GM23338 (cell line): ENCODE measurements around the gene GATAD2A. TPM values are rescaled to one million over a fixed set of nuclear protein-coding genes. Genes with fewer than 3 reads are reported as not detected.

ENCODE experiments used
- ATAC-seq: fragments of 200-7000 bp; cut with Tn5 transposase; 3 replicates; pipeline ENCODE4 v1.9.1; 2020
- DNase-seq: peaks from one replicate; pipeline ENCODE4 v3.0.0-alpha.2; 2015; ENCODE audit warnings: low spot score
- H2AFZ ChIP-seq: fragments of 200-600 bp; sonication (generic); 2 replicates; pipeline ENCODE4 v1.8.0; 2016; ENCODE audit warnings: antibody characterized with exemption, mild to moderate bottlenecking, moderate library complexity
- H3F3A ChIP-seq: fragments of 200-600 bp; sonication (generic); replicated peaks from 2 replicates; pipeline ENCODE4 v1.8.0; 2017; ENCODE audit warnings: antibody characterized with exemption, mixed run types, low read depth
- H3K27ac ChIP-seq: fragments of 200-600 bp; sonication (generic); 2 replicates; pipeline ENCODE4 v1.6.1; 2016; ENCODE audit warnings: low read depth
- H3K27me3 ChIP-seq: fragments of 200-600 bp; sonication (generic); 2 replicates; pipeline ENCODE4 v1.8.0; 2016; ENCODE audit warnings: mild to moderate bottlenecking, mixed run types, moderate library complexity; ENCODE audit not compliant: insufficient read depth
- H3K36me3 ChIP-seq: fragments of 200-600 bp; sonication (generic); 2 replicates; pipeline ENCODE4 v1.8.0; 2016; ENCODE audit warnings: mild to moderate bottlenecking; ENCODE audit not compliant: insufficient read depth
- H3K4me1 ChIP-seq: fragments of 200-600 bp; sonication (generic); 2 replicates; pipeline ENCODE4 v1.8.0; 2016; ENCODE audit warnings: mild to moderate bottlenecking, moderate library complexity; ENCODE audit not compliant: insufficient read depth
- H3K4me2 ChIP-seq: fragments of 200-600 bp; sonication (generic); 2 replicates; pipeline ENCODE4 v1.7.1; 2017; ENCODE audit warnings: mixed run types
- H3K4me3 ChIP-seq: fragments of 200-600 bp; sonication (generic); 2 replicates; pipeline ENCODE4 v1.6.1; 2016; ENCODE audit warnings: mixed run types
- H3K79me2 ChIP-seq: fragments of 200-600 bp; sonication (generic); replicated peaks from 2 replicates; pipeline ENCODE4 v1.8.0; 2017; ENCODE audit warnings: mild to moderate bottlenecking; ENCODE audit not compliant: insufficient read depth
- H3K9me2 ChIP-seq: fragments of 200-600 bp; sonication (generic); 2 replicates; pipeline ENCODE4 v1.8.0; 2017; ENCODE audit not compliant: insufficient read depth
- H4K20me1 ChIP-seq: fragments of 200-600 bp; sonication (generic); replicated peaks from 2 replicates; pipeline ENCODE4 v1.8.0; 2017; ENCODE audit warnings: mild to moderate bottlenecking; ENCODE audit not compliant: insufficient read depth
- H3K27ac Mint-ChIP-seq: 2 replicates; pipeline ENCODE4 v1.8.0; 2020; ENCODE audit warnings: inconsistent platforms, mild to moderate bottlenecking, moderate library complexity, mixed read lengths
- H3K27me3 Mint-ChIP-seq: 3 replicates; pipeline ENCODE4 v1.8.0; 2022; ENCODE audit warnings: low read depth, mild to moderate bottlenecking, moderate library complexity, mixed read lengths, inconsistent platforms; ENCODE audit not compliant: insufficient read depth, poor library complexity
- H3K36me3 Mint-ChIP-seq: 3 replicates; pipeline ENCODE4 v1.8.0; 2021; ENCODE audit warnings: low read depth, mild to moderate bottlenecking, inconsistent platforms, moderate library complexity, mixed read lengths
- H3K4me1 Mint-ChIP-seq: 3 replicates; pipeline ENCODE4 v1.8.0; 2020; ENCODE audit warnings: mild to moderate bottlenecking, inconsistent platforms, mixed read lengths
- H3K4me3 Mint-ChIP-seq: 3 replicates; pipeline ENCODE4 v1.8.0; 2021; ENCODE audit warnings: moderate library complexity, mild to moderate bottlenecking, inconsistent platforms, mixed read lengths
- H3K9me3 Mint-ChIP-seq: 3 replicates; pipeline ENCODE4 v1.8.0; 2020; ENCODE audit warnings: moderate library complexity, mild to moderate bottlenecking, inconsistent platforms, mixed read lengths
- CREB1 ChIP-seq: fragments of 250-450 bp; sonication (Bioruptor Pico); IDR thresholded peaks from 2 replicates; pipeline ENCODE4 v1.5.0; 2020; ENCODE audit warnings: low read depth, mild to moderate bottlenecking, moderate library complexity
- EZH2 ChIP-seq: fragments of 200-600 bp; sonication (generic); IDR thresholded peaks from one replicate; pipeline ENCODE4 v1.8.0; 2017; ENCODE audit warnings: antibody characterized with exemption, mild to moderate bottlenecking, low read depth; ENCODE audit not compliant: unreplicated experiment
- EZH2phosphoT487 ChIP-seq: fragments of 200-600 bp; sonication (generic); IDR thresholded peaks from one replicate; pipeline ENCODE4 v1.8.1; 2018; ENCODE audit warnings: antibody characterized with exemption; ENCODE audit not compliant: unreplicated experiment
- JUNB ChIP-seq: IDR thresholded peaks from one replicate; pipeline ENCODE4 v1.6.1; 2016; ENCODE audit warnings: antibody characterized with exemption; ENCODE audit not compliant: unreplicated experiment
- NANOG ChIP-seq: IDR thresholded peaks from 2 replicates; pipeline ENCODE4 v1.6.1; 2016; ENCODE audit warnings: antibody characterized with exemption, borderline replicate concordance
- POLR2AphosphoS5 ChIP-seq: IDR thresholded peaks from 2 replicates; pipeline ENCODE4 v1.6.1; 2016; ENCODE audit warnings: antibody characterized with exemption, low read depth
- STAT1 ChIP-seq: IDR thresholded peaks from one replicate; pipeline ENCODE4 v1.6.1; 2016; ENCODE audit warnings: antibody characterized with exemption; ENCODE audit not compliant: unreplicated experiment
- ZNF114 ChIP-seq: fragments of 250-450 bp; sonication (Bioruptor Pico); IDR thresholded peaks from 2 replicates; pipeline ENCODE4 v1.5.0; 2020; ENCODE audit warnings: mild to moderate bottlenecking, moderate library complexity
- ZNF331 ChIP-seq: fragments of 250-450 bp; sonication (Bioruptor Pico); IDR thresholded peaks from 2 replicates; pipeline ENCODE4 v1.5.0; 2020; ENCODE audit warnings: low read depth, mild to moderate bottlenecking, moderate library complexity
- long read RNA-seq: library from polyadenylated mRNA; unstranded; transcript quantifications from one replicate; pipeline ENCODE4 v2.0.0, GENCODE V29; 2020; ENCODE audit not compliant: unreplicated experiment
- polyA plus RNA-seq: library from polyadenylated mRNA; unstranded; fragments of >200 nt; fragmentation: Nextera tagmentation; extraction: Ambion mirVana; gene quantifications from 2 replicates; pipeline ENCODE4 v1.2.1, GENCODE V29; 2016
- total RNA-seq: library from RNA; depleted of rRNA; stranded (reverse); fragments of >200 nt; shearing (Covaris generic); gene quantifications from 2 replicates; pipeline ENCODE4 v1.2.3, GENCODE V29; 2014; rRNA removed
- TF ChIP-seq, protein P1 (sequence below): IDR thresholded peaks from 2 replicates; pipeline ENCODE4 v1.6.1; 2016; ENCODE audit warnings: antibody characterized with exemption
- TF ChIP-seq, protein P2 (sequence below), 2 experiments: fragments of 200-600 bp in 1 of 2; sonication (generic) in 1 of 2; conservative IDR thresholded peaks; 2 replicates each; pipeline versions ENCODE4 v1.5.1 to v1.6.1; 2016 to 2017; ENCODE audit warnings: antibody characterized with exemption in 2 of 2, low read depth in 2 of 2, mild to moderate bottlenecking in 2 of 2, moderate library complexity in 1 of 2
- TF ChIP-seq, protein P3 (sequence below): IDR thresholded peaks from one replicate; pipeline ENCODE4 v1.6.1; 2018; ENCODE audit warnings: antibody characterized with exemption; ENCODE audit not compliant: unreplicated experiment

The GATAD2A gene, protein sequence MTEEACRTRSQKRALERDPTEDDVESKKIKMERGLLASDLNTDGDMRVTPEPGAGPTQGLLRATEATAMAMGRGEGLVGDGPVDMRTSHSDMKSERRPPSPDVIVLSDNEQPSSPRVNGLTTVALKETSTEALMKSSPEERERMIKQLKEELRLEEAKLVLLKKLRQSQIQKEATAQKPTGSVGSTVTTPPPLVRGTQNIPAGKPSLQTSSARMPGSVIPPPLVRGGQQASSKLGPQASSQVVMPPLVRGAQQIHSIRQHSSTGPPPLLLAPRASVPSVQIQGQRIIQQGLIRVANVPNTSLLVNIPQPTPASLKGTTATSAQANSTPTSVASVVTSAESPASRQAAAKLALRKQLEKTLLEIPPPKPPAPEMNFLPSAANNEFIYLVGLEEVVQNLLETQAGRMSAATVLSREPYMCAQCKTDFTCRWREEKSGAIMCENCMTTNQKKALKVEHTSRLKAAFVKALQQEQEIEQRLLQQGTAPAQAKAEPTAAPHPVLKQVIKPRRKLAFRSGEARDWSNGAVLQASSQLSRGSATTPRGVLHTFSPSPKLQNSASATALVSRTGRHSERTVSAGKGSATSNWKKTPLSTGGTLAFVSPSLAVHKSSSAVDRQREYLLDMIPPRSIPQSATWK
- total RNA-seq = 123 and 151 TPM in 2 replicates
- 40.0 and 49.2 TPM in 2 replicates for polyA plus RNA-seq
- long read RNA-seq, partial matches to known transcripts = 1 of 7 reads
- long read RNA-seq, other reads (novel, unspliced or antisense) = 6 of 7 reads

DNA sequence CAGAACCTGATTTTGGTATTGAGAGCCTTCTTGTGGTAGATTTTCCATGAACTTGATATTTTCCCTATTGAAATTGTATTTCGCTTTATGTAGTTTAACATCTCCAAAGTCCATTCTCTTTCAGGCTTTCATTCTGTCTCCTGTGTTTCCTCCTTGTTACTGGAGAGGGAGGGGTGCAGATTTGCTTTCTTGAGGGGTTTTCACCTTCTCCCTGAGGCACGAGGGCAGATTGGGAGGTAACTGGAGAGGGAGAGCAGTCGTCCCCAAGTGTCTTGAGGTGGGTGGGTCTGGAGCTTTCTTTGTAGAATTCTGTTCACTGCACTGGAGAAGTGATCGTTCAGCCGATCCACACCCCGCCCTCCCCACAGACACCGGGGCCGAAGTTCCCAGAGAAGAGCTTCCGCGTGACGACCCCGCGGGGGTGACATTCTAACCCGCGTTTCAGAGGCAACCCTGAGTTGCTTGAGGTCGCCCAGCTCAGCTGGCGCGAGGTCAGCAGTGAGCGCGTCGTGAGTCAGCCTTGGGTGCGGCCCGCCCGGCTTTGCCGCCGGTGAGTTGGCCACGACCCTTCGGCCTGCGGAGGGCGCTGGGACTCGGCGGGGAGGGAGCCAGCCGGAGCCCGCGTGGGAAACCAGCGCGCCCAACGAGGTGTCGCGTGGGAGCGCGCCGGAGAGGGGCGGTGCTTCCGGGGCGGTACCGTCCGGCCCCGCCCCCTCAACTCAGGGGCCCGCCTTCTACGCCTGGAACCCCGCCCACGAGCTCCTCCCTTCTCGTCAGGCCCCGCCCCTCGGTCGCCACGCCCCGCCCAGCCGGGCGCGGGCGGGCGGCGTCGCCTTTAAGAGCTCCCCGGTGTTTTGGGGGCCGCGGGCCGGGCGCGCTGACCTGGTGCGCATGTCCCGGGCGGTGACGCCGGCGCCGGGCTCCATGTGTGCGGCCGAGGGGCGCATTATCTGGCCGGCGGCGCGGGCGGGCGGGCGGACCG lies at the start of gene GATAD2A:
TSS of gene GATAD2A (plus strand) at position 797 of the 982 bp plus-strand sequence. CDS start 59,671 bp downstream, outside the sequence.
- H3K4me1 ChIP-seq = peaks cover 39% of the 10 kb centered on the region
- no peaks in the 10 kb centered on the region; the same call in 2 of the 3 replicates for H3K36me3 Mint-ChIP-seq
- H3K27me3 Mint-ChIP-seq = peaks cover 14% of the 10 kb centered on the region
- H3K27ac ChIP-seq = peak within 1 kb of the TSS; percentile 95
- H3K79me2 ChIP-seq = peaks cover 71% of the 10 kb centered on the region
- DNase-seq (peak; percentile 92), ATAC-seq (peak; percentile 74)
- no peaks in the 10 kb centered on the region for H3K9me3 Mint-ChIP-seq
- H4K20me1 ChIP-seq = peaks cover 35% of the 10 kb centered on the region
- H3K4me3 Mint-ChIP-seq = peak within 1 kb of the TSS; percentile 95
- H3K4me2 ChIP-seq = peak within 1 kb of the TSS; percentile 99
- no peaks in the 10 kb centered on the region for H3K27me3 ChIP-seq
- peak within 1 kb of the TSS; percentile 100 for H3K4me3 ChIP-seq
- H2AFZ ChIP-seq = peak within 1 kb of the TSS; percentile 50; the same call in 1 of the 2 replicates
- no peaks in the 10 kb centered on the region for H3K36me3 ChIP-seq
- H3K27ac Mint-ChIP-seq = peak within 1 kb of the TSS; percentile 88
- H3K9me2 ChIP-seq = no peaks in the 10 kb centered on the region
- H3F3A ChIP-seq = peaks cover 18% of the 10 kb centered on the region
- peaks cover 43% of the 10 kb centered on the region for H3K4me1 Mint-ChIP-seq
- TF ChIP-seq, protein P1, sequence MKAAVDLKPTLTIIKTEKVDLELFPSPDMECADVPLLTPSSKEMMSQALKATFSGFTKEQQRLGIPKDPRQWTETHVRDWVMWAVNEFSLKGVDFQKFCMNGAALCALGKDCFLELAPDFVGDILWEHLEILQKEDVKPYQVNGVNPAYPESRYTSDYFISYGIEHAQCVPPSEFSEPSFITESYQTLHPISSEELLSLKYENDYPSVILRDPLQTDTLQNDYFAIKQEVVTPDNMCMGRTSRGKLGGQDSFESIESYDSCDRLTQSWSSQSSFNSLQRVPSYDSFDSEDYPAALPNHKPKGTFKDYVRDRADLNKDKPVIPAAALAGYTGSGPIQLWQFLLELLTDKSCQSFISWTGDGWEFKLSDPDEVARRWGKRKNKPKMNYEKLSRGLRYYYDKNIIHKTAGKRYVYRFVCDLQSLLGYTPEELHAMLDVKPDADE = no peak
- TF ChIP-seq STAT1 (no peak), CREB1 (CRISPR knock-in tag) (peak; percentile 22; the same call in 1 of the 2 replicates), JUNB (no peak), EZH2 (no peak), ZNF331 (no peak), NANOG (no peak), EZH2phosphoT487 (no peak), ZNF114 (CRISPR knock-in tag) (no peak), POLR2AphosphoS5 (peak; percentile 69)
- TF ChIP-seq, protein P2, sequence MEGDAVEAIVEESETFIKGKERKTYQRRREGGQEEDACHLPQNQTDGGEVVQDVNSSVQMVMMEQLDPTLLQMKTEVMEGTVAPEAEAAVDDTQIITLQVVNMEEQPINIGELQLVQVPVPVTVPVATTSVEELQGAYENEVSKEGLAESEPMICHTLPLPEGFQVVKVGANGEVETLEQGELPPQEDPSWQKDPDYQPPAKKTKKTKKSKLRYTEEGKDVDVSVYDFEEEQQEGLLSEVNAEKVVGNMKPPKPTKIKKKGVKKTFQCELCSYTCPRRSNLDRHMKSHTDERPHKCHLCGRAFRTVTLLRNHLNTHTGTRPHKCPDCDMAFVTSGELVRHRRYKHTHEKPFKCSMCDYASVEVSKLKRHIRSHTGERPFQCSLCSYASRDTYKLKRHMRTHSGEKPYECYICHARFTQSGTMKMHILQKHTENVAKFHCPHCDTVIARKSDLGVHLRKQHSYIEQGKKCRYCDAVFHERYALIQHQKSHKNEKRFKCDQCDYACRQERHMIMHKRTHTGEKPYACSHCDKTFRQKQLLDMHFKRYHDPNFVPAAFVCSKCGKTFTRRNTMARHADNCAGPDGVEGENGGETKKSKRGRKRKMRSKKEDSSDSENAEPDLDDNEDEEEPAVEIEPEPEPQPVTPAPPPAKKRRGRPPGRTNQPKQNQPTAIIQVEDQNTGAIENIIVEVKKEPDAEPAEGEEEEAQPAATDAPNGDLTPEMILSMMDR (conservative IDR thresholded peaks at IDR 0.05; ENCODE audit: low read depth in 2 of 2) = no peak; a peak in 1 of 4 replicates
- TF ChIP-seq, protein P3, sequence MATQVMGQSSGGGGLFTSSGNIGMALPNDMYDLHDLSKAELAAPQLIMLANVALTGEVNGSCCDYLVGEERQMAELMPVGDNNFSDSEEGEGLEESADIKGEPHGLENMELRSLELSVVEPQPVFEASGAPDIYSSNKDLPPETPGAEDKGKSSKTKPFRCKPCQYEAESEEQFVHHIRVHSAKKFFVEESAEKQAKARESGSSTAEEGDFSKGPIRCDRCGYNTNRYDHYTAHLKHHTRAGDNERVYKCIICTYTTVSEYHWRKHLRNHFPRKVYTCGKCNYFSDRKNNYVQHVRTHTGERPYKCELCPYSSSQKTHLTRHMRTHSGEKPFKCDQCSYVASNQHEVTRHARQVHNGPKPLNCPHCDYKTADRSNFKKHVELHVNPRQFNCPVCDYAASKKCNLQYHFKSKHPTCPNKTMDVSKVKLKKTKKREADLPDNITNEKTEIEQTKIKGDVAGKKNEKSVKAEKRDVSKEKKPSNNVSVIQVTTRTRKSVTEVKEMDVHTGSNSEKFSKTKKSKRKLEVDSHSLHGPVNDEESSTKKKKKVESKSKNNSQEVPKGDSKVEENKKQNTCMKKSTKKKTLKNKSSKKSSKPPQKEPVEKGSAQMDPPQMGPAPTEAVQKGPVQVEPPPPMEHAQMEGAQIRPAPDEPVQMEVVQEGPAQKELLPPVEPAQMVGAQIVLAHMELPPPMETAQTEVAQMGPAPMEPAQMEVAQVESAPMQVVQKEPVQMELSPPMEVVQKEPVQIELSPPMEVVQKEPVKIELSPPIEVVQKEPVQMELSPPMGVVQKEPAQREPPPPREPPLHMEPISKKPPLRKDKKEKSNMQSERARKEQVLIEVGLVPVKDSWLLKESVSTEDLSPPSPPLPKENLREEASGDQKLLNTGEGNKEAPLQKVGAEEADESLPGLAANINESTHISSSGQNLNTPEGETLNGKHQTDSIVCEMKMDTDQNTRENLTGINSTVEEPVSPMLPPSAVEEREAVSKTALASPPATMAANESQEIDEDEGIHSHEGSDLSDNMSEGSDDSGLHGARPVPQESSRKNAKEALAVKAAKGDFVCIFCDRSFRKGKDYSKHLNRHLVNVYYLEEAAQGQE = no peak
